K562 (cell line): ENCODE measurements around the gene SNX3. TPM values are rescaled to one million over a fixed set of nuclear protein-coding genes. Genes with fewer than 3 reads are reported as not detected.

ENCODE experiments used
- CCAR2 ChIP-seq: fragments of 200-400 bp; formaldehyde crosslinking; IDR thresholded peaks from 2 replicates; pipeline ENCODE4 v1.6.1; 2017; ENCODE audit warnings: mild to moderate bottlenecking, low read depth, low read length
- CEBPB ChIP-seq: fragments of 450-650 bp; IDR thresholded peaks from 2 replicates; pipeline ENCODE4 v1.6.1; 2016; ENCODE audit warnings: missing genetic modification characterization, missing compliant biosample characterization
- DLX4 ChIP-seq: fragments of 250-450 bp; sonication (Bioruptor Pico); IDR thresholded peaks from 2 replicates; pipeline ENCODE4 v1.6.1; 2021; ENCODE audit warnings: mild to moderate bottlenecking
- DPF2 ChIP-seq: fragments of 450-650 bp; IDR thresholded peaks from 2 replicates; pipeline ENCODE4 v1.6.1; 2016
- GATAD2A ChIP-seq: fragments of 450-650 bp; IDR thresholded peaks from 2 replicates; pipeline ENCODE4 v1.6.1; 2017
- HEY1 ChIP-seq: fragments of 250-450 bp; sonication (Bioruptor Pico); IDR thresholded peaks from 2 replicates; pipeline ENCODE4 v1.5.0; 2020; ENCODE audit warnings: mild to moderate bottlenecking, moderate library complexity, borderline replicate concordance
- MAFF ChIP-seq: IDR thresholded peaks from 2 replicates; pipeline ENCODE4 v1.6.1; 2012; ENCODE audit warnings: low read length, improper control_type of control experiment
- NFE2L1 ChIP-seq: fragments of 450-650 bp; IDR thresholded peaks from 2 replicates; pipeline ENCODE4 v1.6.1; 2016; ENCODE audit warnings: missing genetic modification characterization, low read depth, mild to moderate bottlenecking, missing compliant biosample characterization, moderate library complexity, borderline replicate concordance
- POLR2H ChIP-seq: IDR thresholded peaks from 2 replicates; pipeline ENCODE4 v1.6.1; 2016; ENCODE audit warnings: missing genetic modification characterization, low read depth, mild to moderate bottlenecking, control low read depth, missing compliant biosample characterization, moderate library complexity
- REST ChIP-seq, 2 experiments: fragments of 450-650 bp; formaldehyde crosslinking in 1 of 2; IDR thresholded peaks; 2 replicates each; pipeline versions ENCODE4 v1.4.0 to v1.6.1; 2014 to 2020; ENCODE audit warnings: mild to moderate bottlenecking in 2 of 2, borderline replicate concordance in 1 of 2, low read depth in 1 of 2
- TFE3 ChIP-seq: fragments of 450-650 bp; formaldehyde crosslinking; IDR thresholded peaks from 2 replicates; pipeline ENCODE4 v1.4.0; 2020; ENCODE audit warnings: mild to moderate bottlenecking, mixed read lengths
- ZBTB17 ChIP-seq: fragments of 450-650 bp; formaldehyde crosslinking; IDR thresholded peaks from 2 replicates; pipeline ENCODE4 v1.4.0; 2020; ENCODE audit warnings: mild to moderate bottlenecking
- polyA plus RNA-seq, 8 experiments: library from polyadenylated mRNA; depleted of rRNA in 4 of 8; stranded (reverse) in 5 of 8; unstranded in 3 of 8; fragments of >200 nt; fragmentation: Nextera tagmentation in 2 of 8; fragmentation: Illumina TruSeq in 1 of 8; extraction: Ambion mirVana in 2 of 8; extraction: Trizol in 1 of 8; gene quantifications; 2 replicates each; pipeline versions ENCODE4 v1.2.1 to v1.2.3, GENCODE V29; 2011 to 2014; ENCODE audit warnings: inconsistent platforms in 1 of 8, missing spikeins in 1 of 8
- total RNA-seq, 7 experiments: library from RNA; depleted of rRNA in 6 of 7; stranded (reverse); fragments of >200 nt in 6 of 7; fragmentation: Illumina TruSeq in 2 of 7; extraction: Trizol in 2 of 7; gene quantifications; 2 replicates each; pipeline versions ENCODE4 v1.2.1 to v1.2.3, GENCODE V29; 2011 to 2021; ENCODE audit warnings: low replicate concordance in 1 of 7
- TF ChIP-seq, protein P1 (sequence below): fragments of 450-650 bp; IDR thresholded peaks from 2 replicates; pipeline ENCODE4 v1.7.1; 2018; ENCODE audit warnings: mild to moderate bottlenecking, low read depth; ENCODE audit not compliant: partially characterized antibody

SNX3 gene
- total and polyA plus RNA-seq, 9 of the 15 experiments (the other 6 are each of a cell fraction or from before 2014, with no cell fraction given) = 48.9 to 410 (median 159) TPM

GRCh38 chr6:108222504-108222903, 38.3 kb downstream of the SNX3 start (continued):
- no peak for TF ChIP-seq CEBPB (tag)
- TF ChIP-seq GATAD2A = no peak
- TF ChIP-seq TFE3 (CRISPR knock-in tag) = no peak
- no peak for TF ChIP-seq CCAR2
- peak; percentile 29; the same call in 1 of the 2 replicates for TF ChIP-seq POLR2H (tag)
- TF ChIP-seq REST (IDR thresholded peaks at IDR 0.05; ENCODE audit: borderline replicate concordance) = no peak
- no peak for TF ChIP-seq REST (CRISPR knock-in tag; IDR thresholded peaks at IDR 0.05; ENCODE audit: low read depth)
- TF ChIP-seq DPF2 = peak; percentile 61; the same call in 1 of the 2 replicates
- no peak for TF ChIP-seq NFE2L1 (tag)
- TF ChIP-seq ZBTB17 (CRISPR knock-in tag) = no peak
- no peak for TF ChIP-seq DLX4 (CRISPR knock-in tag)
- TF ChIP-seq HEY1 (CRISPR knock-in tag) = no peak
- TF ChIP-seq, protein P1, sequence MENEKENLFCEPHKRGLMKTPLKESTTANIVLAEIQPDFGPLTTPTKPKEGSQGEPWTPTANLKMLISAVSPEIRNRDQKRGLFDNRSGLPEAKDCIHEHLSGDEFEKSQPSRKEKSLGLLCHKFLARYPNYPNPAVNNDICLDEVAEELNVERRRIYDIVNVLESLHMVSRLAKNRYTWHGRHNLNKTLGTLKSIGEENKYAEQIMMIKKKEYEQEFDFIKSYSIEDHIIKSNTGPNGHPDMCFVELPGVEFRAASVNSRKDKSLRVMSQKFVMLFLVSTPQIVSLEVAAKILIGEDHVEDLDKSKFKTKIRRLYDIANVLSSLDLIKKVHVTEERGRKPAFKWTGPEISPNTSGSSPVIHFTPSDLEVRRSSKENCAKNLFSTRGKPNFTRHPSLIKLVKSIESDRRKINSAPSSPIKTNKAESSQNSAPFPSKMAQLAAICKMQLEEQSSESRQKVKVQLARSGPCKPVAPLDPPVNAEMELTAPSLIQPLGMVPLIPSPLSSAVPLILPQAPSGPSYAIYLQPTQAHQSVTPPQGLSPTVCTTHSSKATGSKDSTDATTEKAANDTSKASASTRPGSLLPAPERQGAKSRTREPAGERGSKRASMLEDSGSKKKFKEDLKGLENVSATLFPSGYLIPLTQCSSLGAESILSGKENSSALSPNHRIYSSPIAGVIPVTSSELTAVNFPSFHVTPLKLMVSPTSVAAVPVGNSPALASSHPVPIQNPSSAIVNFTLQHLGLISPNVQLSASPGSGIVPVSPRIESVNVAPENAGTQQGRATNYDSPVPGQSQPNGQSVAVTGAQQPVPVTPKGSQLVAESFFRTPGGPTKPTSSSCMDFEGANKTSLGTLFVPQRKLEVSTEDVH = no peak
- peak; percentile 34; the same call in 1 of the 2 replicates for TF ChIP-seq MAFF
